DMS 273 (cell line): Measurements from ENCODE around the gene NR2F1-AS1.

Source experiments
- DNase-seq: peaks from one replicate; lab custom pipeline; 2025; ENCODE audit not compliant: unreplicated experiment; lab: John Stamatoyannopoulos, UW

NR2F1-AS1 gene

GRCh38 chr5:93580927-93581445 is at the start of gene NR2F1-AS1:
Gene NR2F1-AS1 (minus strand): TSS chr5:93581219.
- peak; percentile 77 for DNase-seq

GRCh38 chr5:93626801-93627200 is 45.8 kb upstream of the NR2F1-AS1 start:
- no peak for DNase-seq

- no peak for DNase-seq
Measured at GRCh38 chr5:93623153-93623552, 42.1 kb upstream of the NR2F1-AS1 start.

GRCh38 chr5:93622240-93622885 is 41.3 kb upstream of the NR2F1-AS1 start:
- peak; percentile 72 for DNase-seq

- peak; percentile 92 for DNase-seq
Measured at GRCh38 chr5:93621327-93621798, 40.3 kb upstream of the NR2F1-AS1 start.

GRCh38 chr5:93620487-93621326 is 39.7 kb upstream of the NR2F1-AS1 start:
- DNase-seq, result peak; percentile 93

GRCh38 chr5:93616538-93617174 is 35.6 kb upstream of the NR2F1-AS1 start:
- no peak for DNase-seq

GRCh38 chr5:93612855-93613243 is 31.8 kb upstream of the NR2F1-AS1 start:
- DNase-seq, result no peak

- DNase-seq, result peak; percentile 68
Measured at GRCh38 chr5:93611976-93612854, 31.2 kb upstream of the NR2F1-AS1 start.

- no peak for DNase-seq
Measured at GRCh38 chr5:93611273-93611975, 30.4 kb upstream of the NR2F1-AS1 start.

GRCh38 chr5:93610581-93611272 is 29.7 kb upstream of the NR2F1-AS1 start:
- no peak for DNase-seq

- DNase-seq, result no peak
Measured at GRCh38 chr5:93609762-93610161, 28.7 kb upstream of the NR2F1-AS1 start.

- no peak for DNase-seq
Measured at GRCh38 chr5:93608855-93609254, 27.8 kb upstream of the NR2F1-AS1 start.

- DNase-seq, result peak; percentile 74
Measured at GRCh38 chr5:93607367-93608258, 26.6 kb upstream of the NR2F1-AS1 start.

GRCh38 chr5:93606382-93606752 is 25.3 kb upstream of the NR2F1-AS1 start:
- DNase-seq, result no peak

- no peak for DNase-seq
Measured at GRCh38 chr5:93604644-93605515, 23.9 kb upstream of the NR2F1-AS1 start.
